Thymus (tissue), 11 donors: ENCODE measurements around the gene FCF1. TPM values are rescaled to one million over a fixed set of nuclear protein-coding genes. Genes with fewer than 3 reads are reported as not detected.

Experiments
- DNase-seq, 9 donors: peaks; one replicate each; pipeline ENCODE4 v3.0.0-alpha.2; 2013; ENCODE audit warnings: low spot score in 9 of 9, low read depth in 6 of 9, missing footprints in 1 of 9
- H3K27ac ChIP-seq, 2 donors: one replicate each; pipeline ENCODE4 v1.5.1; 2013; ENCODE audit warnings: control low read depth in 1 of 2, low read depth in 1 of 2, low read length in 1 of 2, mild to moderate bottlenecking in 1 of 2, moderate library complexity in 1 of 2
- H3K27me3 ChIP-seq, 2 donors: one replicate each; pipeline ENCODE4 v1.5.1; 2013; ENCODE audit warnings: low read length in 1 of 2; ENCODE audit not compliant: control insufficient read depth in 2 of 2, insufficient read depth in 1 of 2
- H3K36me3 ChIP-seq, 2 donors: one replicate each; pipeline ENCODE4 v1.5.1; 2013; ENCODE audit warnings: low read length in 1 of 2, mild to moderate bottlenecking in 1 of 2, moderate library complexity in 1 of 2; ENCODE audit not compliant: control insufficient read depth in 2 of 2, insufficient read depth in 2 of 2
- H3K4me1 ChIP-seq, 2 donors: one replicate each; pipeline ENCODE4 v1.5.1; 2013; ENCODE audit warnings: low read length in 2 of 2; ENCODE audit not compliant: control insufficient read depth in 2 of 2, insufficient read depth in 2 of 2
- H3K4me3 ChIP-seq, 2 donors: one replicate each; pipeline ENCODE4 v1.5.1; 2013; ENCODE audit warnings: low read length in 2 of 2, control low read depth in 1 of 2, mild to moderate bottlenecking in 1 of 2
- H3K9me3 ChIP-seq, 2 donors: one replicate each; pipeline ENCODE4 v1.5.1; 2013; ENCODE audit warnings: low read length in 1 of 2, mild to moderate bottlenecking in 1 of 2; ENCODE audit not compliant: control insufficient read depth in 2 of 2, insufficient read depth in 1 of 2
- WGBS: extraction: QIAGEN DNeasy Blood & Tissue Kit; methylation state at CpG from one replicate; pipeline ENCODE4 v1.1.7; 2013; 5-methylcytosine and 5-hydroxymethylcytosine counted together
- polyA plus RNA-seq: library from polyadenylated mRNA; stranded (reverse); fragments of 200-250 nt; gene quantifications from one replicate; pipeline ENCODE4 v1.2.3, GENCODE V29; 2013
- total RNA-seq: library from RNA; stranded (reverse); fragments of 120-200 nt; gene quantifications from one replicate; pipeline ENCODE4 v1.2.4, GENCODE V29; 2013
- donor health status: healthy.

Gene FCF1
- total and polyA plus RNA-seq, 2 donors, result 21.9 to 32.2 TPM

DNA sequence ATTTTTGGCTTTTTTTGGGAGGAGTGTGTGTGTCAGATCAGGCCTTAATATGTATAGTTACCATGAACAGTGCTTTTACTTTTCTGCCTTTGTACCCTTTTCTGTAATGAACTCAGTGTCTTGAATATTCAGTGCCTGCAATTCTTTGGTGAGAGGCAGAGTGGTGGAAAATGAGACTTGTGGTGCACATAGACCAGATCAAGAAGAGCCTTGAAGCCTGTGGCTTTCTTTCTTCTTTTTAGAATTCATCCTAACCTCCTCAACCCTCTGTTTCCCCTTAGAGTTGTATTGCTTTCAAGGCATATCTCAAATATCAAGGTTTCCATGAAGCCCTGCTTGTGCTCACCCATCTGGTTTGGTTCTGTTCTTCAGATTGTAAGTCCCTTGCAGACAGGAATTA lies 52.8 kb downstream of the FCF1 start:
- no peaks in the 10 kb centered on the region for H3K9me3 ChIP-seq
- H3K36me3 ChIP-seq, result peaks cover 0 to 3% of the 10 kb centered on the region in 2 donors
- DNase-seq, result peak in 8 of 9 donors; percentile 23 to 85 (median 56)
- peak overlapping the region; percentile 26 to 90 for H3K4me3 ChIP-seq
- no peaks in the 10 kb centered on the region for H3K27me3 ChIP-seq
- peak overlapping the region; percentile 44 to 61 for H3K27ac ChIP-seq
- peaks cover 24 to 25% of the 10 kb centered on the region in 2 donors for H3K4me1 ChIP-seq

DNA sequence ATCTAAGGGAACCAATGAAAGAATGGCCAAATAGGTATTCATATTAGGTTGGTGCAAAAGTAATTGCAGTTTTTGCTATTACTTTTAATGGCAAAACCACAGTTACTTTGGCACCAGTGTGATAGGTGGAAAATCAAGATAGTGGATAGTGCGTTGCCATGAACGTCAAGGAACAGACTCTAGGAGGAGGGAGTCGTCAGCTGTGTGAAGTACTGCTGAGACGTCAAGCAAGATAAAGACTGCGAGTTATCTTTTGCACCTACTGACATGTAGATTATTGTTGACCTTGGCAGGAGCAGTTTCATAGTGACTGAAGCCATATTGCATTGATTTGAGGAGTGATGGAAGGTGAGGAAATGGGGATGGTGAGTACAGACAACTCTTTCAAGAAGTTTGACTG lies 58.5 kb downstream of the FCF1 start:
- no peaks in the 10 kb centered on the region for H3K9me3 ChIP-seq
- DNase-seq, result no peak
- peaks cover 0 to 10% of the 10 kb centered on the region in 2 donors for H3K36me3 ChIP-seq
- 97% methylated on average over 5 of the region's 5 CpGs for WGBS
- H3K4me1 ChIP-seq, result peaks cover 5 to 6% of the 10 kb centered on the region in 2 donors
- no peak overlapping the region for H3K27ac ChIP-seq
- no peak overlapping the region for H3K4me3 ChIP-seq
- H3K27me3 ChIP-seq, result no peaks in the 10 kb centered on the region

DNA sequence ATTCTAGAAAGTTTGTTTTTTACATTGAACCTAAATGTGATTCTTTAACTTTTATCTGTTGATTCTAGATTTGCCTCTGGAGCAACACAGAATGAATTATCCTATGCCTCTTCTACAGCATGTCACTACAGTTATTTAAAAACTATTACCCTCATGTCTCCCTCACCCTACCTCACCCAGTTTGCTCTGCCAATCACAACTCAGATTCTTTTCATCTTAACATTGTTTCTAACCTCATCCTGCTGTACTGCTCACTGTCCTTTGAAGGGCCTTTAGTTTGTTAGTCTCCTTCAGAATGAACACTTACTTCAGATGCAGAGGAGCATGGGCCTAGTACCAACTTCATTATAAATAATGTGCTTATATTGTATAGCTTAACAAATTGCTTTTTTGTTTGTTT lies 71.7 kb downstream of the FCF1 start:
- Histone ChIP-seq H3K4me1 (no peaks in the 10 kb centered on the region), H3K27ac (no peak overlapping the region), H3K9me3 (peaks cover 0 to 2% of the 10 kb centered on the region in 2 donors), H3K4me3 (no peak overlapping the region), H3K27me3 (no peaks in the 10 kb centered on the region), H3K36me3 (peaks cover 38 to 57% of the 10 kb centered on the region in 2 donors)
- peak in 2 of 9 donors; percentile 19 to 31 for DNase-seq

DNA sequence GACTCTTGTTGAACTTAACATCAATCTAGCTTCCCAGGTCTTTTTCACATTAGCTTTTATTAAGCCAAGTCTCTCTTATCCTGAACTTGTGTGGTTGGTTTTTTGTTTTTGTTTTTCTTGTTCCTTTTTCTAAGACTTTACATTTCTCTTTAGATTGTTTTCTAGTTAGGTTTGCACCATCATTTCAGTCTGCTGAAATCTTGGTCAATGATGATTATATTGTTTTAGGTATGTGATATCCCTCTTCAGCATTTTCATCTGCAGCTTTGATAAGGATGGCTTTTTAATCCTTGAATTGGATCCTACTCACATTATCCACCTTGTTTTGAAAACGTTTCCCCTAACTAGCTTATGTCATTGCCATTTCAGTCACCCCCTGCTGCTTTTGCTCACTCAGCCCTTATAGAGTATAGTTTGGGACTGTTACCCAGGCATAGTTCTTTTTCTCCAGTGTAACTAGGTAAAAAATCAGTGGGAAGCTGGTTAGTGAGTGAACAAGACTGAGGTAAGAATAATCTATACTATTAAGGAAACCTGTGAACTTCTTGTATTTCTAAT lies 72.2 kb downstream of the FCF1 start:
- Histone ChIP-seq H3K9me3 (peaks cover 0 to 2% of the 10 kb centered on the region in 2 donors), H3K27me3 (no peaks in the 10 kb centered on the region), H3K36me3 (peaks cover 34 to 53% of the 10 kb centered on the region in 2 donors), H3K4me3 (no peak overlapping the region), H3K4me1 (no peaks in the 10 kb centered on the region), H3K27ac (no peak overlapping the region)
- 90% methylated on average over 1 of the region's 1 CpG for WGBS
- DNase-seq, result no peak

DNA sequence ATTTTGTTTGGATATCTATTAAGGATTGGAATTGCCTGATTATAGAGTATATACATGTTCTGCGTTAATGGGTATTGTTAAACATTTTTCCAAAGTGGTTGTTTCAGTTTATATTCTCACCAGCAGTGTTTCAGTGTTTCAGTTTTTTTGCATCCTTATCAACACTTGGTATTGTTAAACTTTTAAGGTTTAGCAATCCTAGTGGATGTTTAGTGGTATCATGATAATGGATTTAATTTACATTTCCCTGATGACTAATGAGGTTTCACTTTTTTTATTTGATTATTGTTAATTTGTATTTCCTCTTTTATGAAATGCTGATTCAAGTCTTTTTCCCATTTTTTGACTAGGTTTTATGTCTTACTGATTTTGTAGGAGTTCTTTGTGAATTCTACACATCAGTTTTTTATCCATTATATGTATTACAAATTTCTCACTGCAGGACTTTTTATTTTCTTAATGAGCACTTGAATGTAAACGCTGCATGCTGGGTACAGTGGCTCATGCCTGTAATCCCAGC lies 73.9 kb downstream of the FCF1 start:
- Histone ChIP-seq H3K4me1 (no peaks in the 10 kb centered on the region), H3K4me3 (no peak overlapping the region), H3K9me3 (peaks cover 0 to 2% of the 10 kb centered on the region in 2 donors), H3K36me3 (peaks cover 22 to 37% of the 10 kb centered on the region in 2 donors), H3K27me3 (no peaks in the 10 kb centered on the region), H3K27ac (no peak overlapping the region)
- WGBS, result 97% methylated on average over 2 of the region's 2 CpGs
- DNase-seq, result no peak

Other genes starting within 250 kb of the FCF1 start
- gene NPC2, start 219.8 kb upstream of the FCF1 start, total RNA-seq, result 89.8 TPM
- gene NPC2, start 219.8 kb upstream of the FCF1 start, polyA plus RNA-seq, result 260 TPM
- 35.3 TPM for gene ISCA2, start 219.4 kb upstream of the FCF1 start, total RNA-seq
- gene ISCA2, start 219.4 kb upstream of the FCF1 start, polyA plus RNA-seq, result 34.1 TPM
- gene LTBP2, start 100.9 kb upstream of the FCF1 start, total RNA-seq, result 2.6 TPM
- 2.9 TPM for gene LTBP2, start 100.9 kb upstream of the FCF1 start, polyA plus RNA-seq
- 15.5 TPM for gene AREL1, start 64 bp upstream of the FCF1 start, total RNA-seq
- 12.2 TPM for gene AREL1, start 64 bp upstream of the FCF1 start, polyA plus RNA-seq
- 18.7 TPM for gene YLPM1, start 50.2 kb downstream of the FCF1 start, total RNA-seq
- gene YLPM1, start 50.2 kb downstream of the FCF1 start, polyA plus RNA-seq, result 26.3 TPM
- gene PROX2, start 163.0 kb downstream of the FCF1 start, total RNA-seq, result 0.14 TPM
- gene PROX2, start 163.0 kb downstream of the FCF1 start, polyA plus RNA-seq, result 0.09 TPM
- gene DLST, start 168.8 kb downstream of the FCF1 start, total RNA-seq, result 29.8 TPM
- gene DLST, start 168.8 kb downstream of the FCF1 start, polyA plus RNA-seq, result 49.4 TPM
- 3.4 TPM for gene RPS6KL1, start 210.1 kb downstream of the FCF1 start, total RNA-seq
- gene RPS6KL1, start 210.1 kb downstream of the FCF1 start, polyA plus RNA-seq, result 0.91 TPM
- gene PGF, start 242.5 kb downstream of the FCF1 start, total RNA-seq, result 7.0 TPM
- gene PGF, start 242.5 kb downstream of the FCF1 start, polyA plus RNA-seq, result 7.5 TPM